CD4-positive, CD25-positive, alpha-beta regulatory T cell (primary cell): ENCODE results near the gene SPRED2. TPM values are rescaled to one million over a fixed set of nuclear protein-coding genes. Genes with fewer than 3 reads are reported as not detected.

ENCODE experiments used
- ATAC-seq, 2 donors: fragments of 150-1000 bp; cut with Tn5 transposase; one replicate each; pipeline ENCODE4 v1.10.0; 2021; ENCODE audit warnings: low read depth in 2 of 2, moderate number of reproducible peaks in 2 of 2, moderate library complexity in 1 of 2
- DNase-seq, 3 donors: peaks; one replicate each; pipeline versions ENCODE4 v3.0.0 to v3.0.0-alpha.2; 2012 to 2022; ENCODE audit warnings: mixed read lengths in 1 of 3
- H3K27ac ChIP-seq: one replicate; pipeline ENCODE4 v1.7.0; 2013; ENCODE audit warnings: mild to moderate bottlenecking, low read length; ENCODE audit not compliant: insufficient read depth, poor library complexity, severe bottlenecking
- H3K27me3 ChIP-seq: one replicate; pipeline ENCODE4 v1.7.0; 2013; ENCODE audit warnings: low read length; ENCODE audit not compliant: control insufficient read depth, insufficient read depth
- H3K36me3 ChIP-seq: one replicate; pipeline ENCODE4 v1.7.0; 2013; ENCODE audit warnings: mild to moderate bottlenecking, low read length, moderate library complexity; ENCODE audit not compliant: control insufficient read depth, insufficient read depth
- H3K4me1 ChIP-seq: 2 replicates; pipeline ENCODE4 v1.7.0; 2013; ENCODE audit warnings: mild to moderate bottlenecking, low read length; ENCODE audit not compliant: insufficient read depth, control insufficient read depth, poor library complexity, severe bottlenecking
- H3K4me3 ChIP-seq: one replicate; pipeline ENCODE4 v1.7.0; 2013; ENCODE audit warnings: low read depth, mild to moderate bottlenecking, low read length, moderate library complexity
- H3K9me3 ChIP-seq, 2 experiments: 1 replicate in 1 of 2; 2 replicates in 1 of 2; pipeline ENCODE4 v1.7.0; 2013; ENCODE audit warnings: low read length in 2 of 2, mild to moderate bottlenecking in 1 of 2, moderate library complexity in 1 of 2; ENCODE audit not compliant: control insufficient read depth in 2 of 2
- H3K27ac Mint-ChIP-seq, 3 donors: one replicate each; pipeline ENCODE4 v1.8.0; 2020 to 2022; ENCODE audit warnings: mild to moderate bottlenecking in 3 of 3, mixed read lengths in 3 of 3, moderate library complexity in 2 of 3
- H3K27me3 Mint-ChIP-seq: one replicate; pipeline ENCODE4 v1.8.0; 2022; ENCODE audit warnings: mild to moderate bottlenecking, mixed read lengths
- H3K36me3 Mint-ChIP-seq: one replicate; pipeline ENCODE4 v1.8.0; 2020; ENCODE audit warnings: mixed read lengths
- H3K4me1 Mint-ChIP-seq, 4 donors: one replicate each; pipeline ENCODE4 v1.8.0; 2020 to 2022; ENCODE audit warnings: mixed read lengths in 4 of 4, mild to moderate bottlenecking in 1 of 4
- H3K4me3 Mint-ChIP-seq, 4 donors: one replicate each; pipeline ENCODE4 v1.8.0; 2020 to 2022; ENCODE audit warnings: mild to moderate bottlenecking in 4 of 4, mixed read lengths in 4 of 4, moderate library complexity in 3 of 4
- H3K9me3 Mint-ChIP-seq, 7 donors: one replicate each; pipeline ENCODE4 v1.8.0; 2020 to 2022; ENCODE audit warnings: mixed read lengths in 7 of 7, mild to moderate bottlenecking in 3 of 7, moderate library complexity in 2 of 7
- polyA plus RNA-seq, 4 donors: library from polyadenylated mRNA; unstranded; fragments of 300-500 nt; fragmentation: Illumina TruSeq; gene quantifications; one replicate each; pipeline ENCODE4 v1.2.3, GENCODE V29; 2021
- total RNA-seq: library from RNA; stranded (reverse); gene quantifications from one replicate; pipeline ENCODE4 v1.2.3, GENCODE V29; 2022

SPRED2 gene
- total and polyA plus RNA-seq, 5 donors from 2014 or later: 0.23 to 6.3 (median 1.1) TPM

- peak overlapping the region in 2 of 4 donors; percentile 29 to 81 for H3K4me3 Mint-ChIP-seq
- Histone ChIP-seq H3K36me3 (no peaks in the 10 kb centered on the region), H3K4me3 (peak overlapping the region; percentile 4), H3K27ac (no peak overlapping the region), H3K4me1 (no peaks in the 10 kb centered on the region), H3K27me3 (no peaks in the 10 kb centered on the region), H3K9me3 (no peaks in the 10 kb centered on the region)
- H3K27me3 Mint-ChIP-seq: no peaks in the 10 kb centered on the region
- peak in 1 of 3 donors; percentile 28 for DNase-seq
- H3K36me3 Mint-ChIP-seq: no peaks in the 10 kb centered on the region
- H3K27ac Mint-ChIP-seq: no peak overlapping the region
- H3K4me1 Mint-ChIP-seq: peaks cover 17 to 36% (median 26%) of the 10 kb centered on the region in 4 donors
- H3K9me3 Mint-ChIP-seq: no peaks in the 10 kb centered on the region
- no peak for ATAC-seq
Observed at GRCh38 chr2:65420712-65421431, 11.5 kb downstream of the SPRED2 start.

GRCh38 chr2:65417509-65418085 lies 14.8 kb downstream of the SPRED2 start:
- H3K27me3 ChIP-seq: no peaks in the 10 kb centered on the region
- Mint-ChIP-seq H3K9me3 (no peaks in the 10 kb centered on the region), H3K4me3 (no peak overlapping the region), H3K36me3 (no peaks in the 10 kb centered on the region), H3K27ac (peak overlapping the region in 2 of 3 donors; percentile 16 to 55), H3K4me1 (peaks cover 17 to 30% (median 26%) of the 10 kb centered on the region in 4 donors), H3K27me3 (no peaks in the 10 kb centered on the region)
- no peaks in the 10 kb centered on the region for H3K9me3 ChIP-seq
- no peaks in the 10 kb centered on the region for H3K36me3 ChIP-seq
- H3K4me3 ChIP-seq: no peak overlapping the region
- ATAC-seq (no peak), DNase-seq (no peak)
- no peak overlapping the region for H3K27ac ChIP-seq
- H3K4me1 ChIP-seq: no peaks in the 10 kb centered on the region

DNA sequence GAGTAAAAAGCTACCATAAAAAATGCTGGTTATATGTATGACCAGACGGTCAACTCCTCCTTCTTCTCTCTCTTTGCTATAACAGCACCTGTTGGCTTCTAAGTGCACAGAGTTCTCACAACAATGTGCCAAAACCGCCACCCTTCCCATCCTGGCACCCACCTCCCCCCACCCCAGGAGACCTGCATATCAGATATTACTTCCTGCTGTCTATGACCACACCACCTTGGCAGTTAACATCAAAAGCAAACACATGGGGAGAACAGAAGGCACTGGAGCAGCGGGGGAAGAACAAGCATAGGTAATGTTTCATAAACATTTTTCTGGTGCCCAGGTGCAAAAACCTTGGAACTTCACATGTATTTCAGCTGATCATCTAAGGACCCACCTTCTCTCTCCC lies 15.5 kb downstream of the SPRED2 start:
- H3K9me3 Mint-ChIP-seq: no peaks in the 10 kb centered on the region
- Histone ChIP-seq H3K27me3 (no peaks in the 10 kb centered on the region), H3K4me3 (no peak overlapping the region), H3K36me3 (no peaks in the 10 kb centered on the region), H3K9me3 (no peaks in the 10 kb centered on the region), H3K27ac (no peak overlapping the region), H3K4me1 (no peaks in the 10 kb centered on the region)
- no peak overlapping the region for H3K4me3 Mint-ChIP-seq
- peak overlapping the region in 2 of 3 donors; percentile 37 to 55 for H3K27ac Mint-ChIP-seq
- ATAC-seq (no peak), DNase-seq (peak in 1 of 3 donors; percentile 62)
- peaks cover 17 to 26% (median 24%) of the 10 kb centered on the region in 4 donors for H3K4me1 Mint-ChIP-seq
- H3K27me3 Mint-ChIP-seq: no peaks in the 10 kb centered on the region
- H3K36me3 Mint-ChIP-seq: no peaks in the 10 kb centered on the region

DNA sequence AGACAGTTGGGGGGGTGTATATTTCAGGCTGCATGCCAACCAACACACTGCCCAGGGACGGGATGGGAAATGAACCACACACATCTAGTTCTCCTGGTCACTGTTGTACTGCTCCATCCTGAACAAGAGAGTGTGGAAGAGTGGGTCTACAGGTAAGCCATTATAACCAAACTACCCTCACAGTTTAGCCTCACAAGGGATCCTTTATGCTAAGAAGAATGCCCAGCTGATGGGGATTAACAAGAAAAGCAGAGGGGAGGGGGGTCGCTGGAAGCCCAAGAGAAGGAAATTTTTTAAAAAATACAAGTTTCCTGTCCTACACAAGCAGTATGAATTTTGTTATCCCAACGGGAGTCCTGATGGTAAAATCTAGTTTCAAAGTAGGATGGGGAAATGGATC lies 16.1 kb downstream of the SPRED2 start:
- Histone ChIP-seq H3K27me3 (no peaks in the 10 kb centered on the region), H3K4me1 (no peaks in the 10 kb centered on the region), H3K36me3 (no peaks in the 10 kb centered on the region), H3K4me3 (no peak overlapping the region), H3K27ac (no peak overlapping the region), H3K9me3 (no peaks in the 10 kb centered on the region)
- no peaks in the 10 kb centered on the region for H3K36me3 Mint-ChIP-seq
- ATAC-seq (no peak), DNase-seq (no peak)
- H3K4me3 Mint-ChIP-seq: no peak overlapping the region
- H3K27ac Mint-ChIP-seq: no peak overlapping the region
- peaks cover 17 to 26% (median 23%) of the 10 kb centered on the region in 4 donors for H3K4me1 Mint-ChIP-seq
- no peaks in the 10 kb centered on the region for H3K9me3 Mint-ChIP-seq
- H3K27me3 Mint-ChIP-seq: no peaks in the 10 kb centered on the region

DNA sequence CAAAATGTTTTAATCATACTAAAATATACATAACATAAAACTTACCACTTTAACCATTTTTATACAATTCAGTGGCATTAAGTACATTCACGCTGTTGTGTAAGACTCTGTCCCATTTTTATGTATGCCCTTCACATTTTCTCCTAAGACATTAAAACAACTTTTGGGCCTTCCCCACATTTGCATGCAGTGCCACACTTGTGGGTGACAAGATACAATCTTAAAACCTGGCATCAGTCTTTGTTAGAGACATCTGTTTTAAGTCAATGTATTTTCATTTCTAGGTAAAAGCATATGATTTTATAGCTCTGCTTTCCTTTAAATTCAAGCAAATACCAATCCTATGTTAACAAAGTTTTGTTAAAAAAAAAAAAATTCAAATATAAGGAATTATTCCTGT lies 17.3 kb downstream of the SPRED2 start:
- DNase-seq (no peak), ATAC-seq (no peak)
- Histone ChIP-seq H3K4me3 (no peak overlapping the region), H3K9me3 (no peaks in the 10 kb centered on the region), H3K4me1 (no peaks in the 10 kb centered on the region), H3K27ac (no peak overlapping the region), H3K36me3 (no peaks in the 10 kb centered on the region), H3K27me3 (no peaks in the 10 kb centered on the region)
- H3K4me3 Mint-ChIP-seq: no peak overlapping the region
- no peak overlapping the region for H3K27ac Mint-ChIP-seq
- H3K9me3 Mint-ChIP-seq: no peaks in the 10 kb centered on the region
- H3K36me3 Mint-ChIP-seq: no peaks in the 10 kb centered on the region
- peaks cover 9 to 21% (median 16%) of the 10 kb centered on the region in 4 donors for H3K4me1 Mint-ChIP-seq
- H3K27me3 Mint-ChIP-seq: no peaks in the 10 kb centered on the region

GRCh38 chr2:65413610-65414009 lies 18.8 kb downstream of the SPRED2 start:
- Mint-ChIP-seq H3K4me1 (peaks cover 9 to 21% (median 16%) of the 10 kb centered on the region in 4 donors), H3K4me3 (no peak overlapping the region), H3K36me3 (no peaks in the 10 kb centered on the region), H3K9me3 (no peaks in the 10 kb centered on the region), H3K27me3 (no peaks in the 10 kb centered on the region), H3K27ac (no peak overlapping the region)
- no peak overlapping the region for H3K4me3 ChIP-seq
- no peak overlapping the region for H3K27ac ChIP-seq
- ATAC-seq (no peak), DNase-seq (no peak)
- H3K4me1 ChIP-seq: no peaks in the 10 kb centered on the region
- no peaks in the 10 kb centered on the region for H3K36me3 ChIP-seq
- H3K9me3 ChIP-seq: no peaks in the 10 kb centered on the region
- H3K27me3 ChIP-seq: no peaks in the 10 kb centered on the region

- no peak overlapping the region for H3K4me3 Mint-ChIP-seq
- H3K27ac Mint-ChIP-seq: no peak overlapping the region
- no peaks in the 10 kb centered on the region for H3K9me3 Mint-ChIP-seq
- no peaks in the 10 kb centered on the region for H3K36me3 Mint-ChIP-seq
- Histone ChIP-seq H3K4me1 (no peaks in the 10 kb centered on the region), H3K9me3 (no peaks in the 10 kb centered on the region), H3K36me3 (no peaks in the 10 kb centered on the region), H3K27me3 (no peaks in the 10 kb centered on the region), H3K27ac (no peak overlapping the region), H3K4me3 (no peak overlapping the region)
- H3K27me3 Mint-ChIP-seq: no peaks in the 10 kb centered on the region
- ATAC-seq (no peak), DNase-seq (no peak)
- H3K4me1 Mint-ChIP-seq: peaks cover 7 to 18% (median 17%) of the 10 kb centered on the region in 4 donors
Observed at GRCh38 chr2:65413106-65413505, 19.3 kb downstream of the SPRED2 start.
